Measurements from ENCODE around the gene KRTAP5-8. TPM values are rescaled to one million over a fixed set of nuclear protein-coding genes. Genes with fewer than 3 reads are reported as not detected.

Gene KRTAP5-8
- total and polyA plus RNA-seq, 2 donors (not counting 3 experiments of a cell fraction or from before 2014, with no cell fraction given) = 0.17 TPM; not detected in 1

- no peak for TF ChIP-seq POLR2AphosphoS5 (IDR thresholded peaks at IDR 0.05; ENCODE audit: insufficient read depth, low read depth, low read length)
- no peak for TF ChIP-seq JUN (IDR thresholded peaks at IDR 0.05; ENCODE audit: borderline replicate concordance, insufficient read depth, insufficient read length, low read depth)
- no peak for TF ChIP-seq GATA2 (IDR thresholded peaks at IDR 0.05; ENCODE audit: insufficient read depth, insufficient read length, low read depth, low read length)
- no peak for TF ChIP-seq EZH2 (IDR thresholded peaks at IDR 0.05; ENCODE audit: borderline replicate concordance, low read depth, low read length, severe bottlenecking)
- no peak for TF ChIP-seq MYC (IDR thresholded peaks at IDR 0.05; ENCODE audit: low read depth, low read length)
- TF ChIP-seq FOS (IDR thresholded peaks at IDR 0.05; ENCODE audit: borderline replicate concordance, insufficient read depth, low read length) = no peak
- no peak for TF ChIP-seq POLR2A (IDR thresholded peaks at IDR 0.05; ENCODE audit: low read depth, low read length)
- TF ChIP-seq CTCF (IDR thresholded peaks at IDR 0.05; ENCODE audit: extremely low read depth in 1 of 2, insufficient read depth in 1 of 2, low read depth in 1 of 2, low read length in 2 of 2) = no peak
- no peak for TF ChIP-seq MAX (IDR thresholded peaks at IDR 0.05; ENCODE audit: insufficient read depth, insufficient read length)
- no TSS peak for BruUV-seq (replicated peaks)
- Histone ChIP-seq H3K27ac (ENCODE audit: insufficient read depth, low read depth, low read length) (no peak overlapping the region), H3K4me3 (replicated peaks in 1 of 3; ENCODE audit: insufficient read depth in 1 of 3, low read depth in 1 of 3, low read length in 3 of 3) (no peak overlapping the region), H3K79me2 (ENCODE audit: control insufficient read depth, insufficient read depth, low read length) (no peaks in the 10 kb centered on the region), H4K20me1 (replicated peaks; ENCODE audit: control insufficient read depth, extremely low read depth, insufficient read depth, low read length) (no peaks in the 10 kb centered on the region), H3K9ac (replicated peaks; ENCODE audit: extremely low read depth, insufficient read depth, low read length) (no peak overlapping the region), H3K4me2 (ENCODE audit: insufficient read depth, low read length) (no peak overlapping the region), H3K9me1 (replicated peaks; ENCODE audit: control insufficient read depth, extremely low read depth, insufficient read depth, low read length) (no peaks in the 10 kb centered on the region), H3K36me3 (ENCODE audit: control insufficient read depth in 2 of 2, extremely low read depth in 1 of 2, insufficient read depth in 2 of 2, low read length in 2 of 2) (no peaks in the 10 kb centered on the region), H3K27me3 (ENCODE audit: control insufficient read depth in 2 of 2, insufficient read depth in 2 of 2, low read length in 2 of 2) (peaks cover 0 to 2% of the 10 kb centered on the region in 2 experiments), H3K4me1 (ENCODE audit: control insufficient read depth, extremely low read depth, insufficient read depth, low read length) (no peaks in the 10 kb centered on the region), H2AFZ (ENCODE audit: low read depth, low read length) (no peak overlapping the region), H3K9me3 (replicated peaks; ENCODE audit: control insufficient read depth, insufficient read depth, low read length) (no peaks in the 10 kb centered on the region)
- CTCF ChIA-PET = interaction anchor here (3.5 kb wide), 1 partner anchor 11 kb away, joined by 15 read pairs; no protein-coding TSS in a partner anchor
- DNase-seq (ENCODE audit: low read depth, low spot score) (no peak), FAIRE-seq (no peak)
- intact Hi-C loops (cut with micrococcal nuclease) (no loop called here), dilution Hi-C loops (cut with MboI; ENCODE audit: extremely low pct_ligation_motif_present, low sequenced_read_pairs) (no loop called here)
- POLR2A ChIA-PET = no interaction called here
Observed at GRCh38 chr11:71574418-71574817, 36.6 kb downstream of the KRTAP5-8 start.
